Liver (tissue), 9 donors: ENCODE measurements around the gene ZNF467. TPM values are rescaled to one million over a fixed set of nuclear protein-coding genes. Genes with fewer than 3 reads are reported as not detected.

Source experiments
- DNase-seq: peaks from one replicate; pipeline ENCODE4 v3.0.0-alpha.2; 2017; ENCODE audit warnings: low spot score
- H3K27ac ChIP-seq, 2 donors: one replicate each; pipeline ENCODE4 v1.7.0; 2013; ENCODE audit warnings: inconsistent platforms in 2 of 2, low read length in 2 of 2, control low read depth in 1 of 2, low read depth in 1 of 2, mild to moderate bottlenecking in 1 of 2
- H3K27me3 ChIP-seq, 4 donors: one replicate each; pipeline versions ENCODE4 v1.6.1 to v1.7.0; 2013; ENCODE audit warnings: low read length in 3 of 4, inconsistent platforms in 1 of 4, mild to moderate bottlenecking in 1 of 4, moderate library complexity in 1 of 4; ENCODE audit not compliant: control insufficient read depth in 4 of 4, insufficient read depth in 4 of 4
- H3K36me3 ChIP-seq, 4 donors: one replicate each; pipeline versions ENCODE4 v1.6.1 to v1.7.0; 2013; ENCODE audit warnings: low read length in 3 of 4, mild to moderate bottlenecking in 3 of 4, low read depth in 1 of 4, moderate library complexity in 1 of 4; ENCODE audit not compliant: control insufficient read depth in 4 of 4, insufficient read depth in 3 of 4
- H3K4me1 ChIP-seq, 4 donors: one replicate each; pipeline versions ENCODE4 v1.6.1 to v1.7.0; 2013; ENCODE audit warnings: low read length in 3 of 4, mild to moderate bottlenecking in 3 of 4, moderate library complexity in 1 of 4; ENCODE audit not compliant: control insufficient read depth in 4 of 4, insufficient read depth in 4 of 4
- H3K4me3 ChIP-seq, 3 donors: one replicate each; pipeline versions ENCODE4 v1.6.1 to v1.7.0; 2013; ENCODE audit warnings: low read length in 3 of 3, control low read depth in 1 of 3, low read depth in 1 of 3, mild to moderate bottlenecking in 1 of 3
- H3K9ac ChIP-seq, 2 donors: one replicate each; pipeline ENCODE4 v1.7.0; 2013; ENCODE audit warnings: low read length in 2 of 2, mild to moderate bottlenecking in 2 of 2, moderate library complexity in 2 of 2, control low read depth in 1 of 2, low read depth in 1 of 2
- H3K9me3 ChIP-seq, 4 donors: one replicate each; pipeline versions ENCODE4 v1.6.1 to v1.7.0; 2013; ENCODE audit warnings: low read length in 3 of 4; ENCODE audit not compliant: control insufficient read depth in 4 of 4
- CTCF ChIP-seq: fragments of 150-350 bp; IDR thresholded peaks from 2 replicates; pipeline ENCODE4 v1.5.1; 2017; ENCODE audit warnings: improper control_type of control experiment, low read depth, low read length; ENCODE audit not compliant: missing input control
- EGR1 ChIP-seq, 2 donors: IDR thresholded peaks; 2 replicates each; pipeline ENCODE4 v1.6.1; 2016 to 2018; ENCODE audit warnings: antibody characterized with exemption in 2 of 2, low read depth in 2 of 2
- FOXA1 ChIP-seq: IDR thresholded peaks from 2 replicates; pipeline ENCODE4 v1.6.1; 2016; ENCODE audit warnings: antibody characterized with exemption
- FOXA2 ChIP-seq: IDR thresholded peaks from 2 replicates; pipeline ENCODE4 v1.6.1; 2016; ENCODE audit warnings: antibody characterized with exemption
- GABPA ChIP-seq, 2 donors: IDR thresholded peaks in 1 of 2; conservative IDR thresholded peaks in 1 of 2; 2 replicates each; pipeline ENCODE4 v1.6.1; 2016; ENCODE audit warnings: antibody characterized with exemption in 2 of 2, mild to moderate bottlenecking in 1 of 2, moderate library complexity in 1 of 2
- HNF4A ChIP-seq, 2 donors: conservative IDR thresholded peaks; 2 replicates each; pipeline ENCODE4 v1.6.1; 2016; ENCODE audit warnings: antibody characterized with exemption in 2 of 2, mild to moderate bottlenecking in 2 of 2
- HNF4G ChIP-seq: IDR thresholded peaks from 2 replicates; pipeline ENCODE4 v1.6.1; 2016; ENCODE audit warnings: antibody characterized with exemption
- JUND ChIP-seq, 2 donors: IDR thresholded peaks; 2 replicates each; pipeline ENCODE4 v1.6.1; 2016; ENCODE audit warnings: antibody characterized with exemption in 2 of 2
- NR2F2 ChIP-seq: IDR thresholded peaks from 2 replicates; pipeline ENCODE4 v1.6.1; 2016; ENCODE audit warnings: antibody characterized with exemption
- RAD21 ChIP-seq, 2 donors: IDR thresholded peaks; 2 replicates each; pipeline ENCODE4 v1.6.1; 2016; ENCODE audit warnings: antibody characterized with exemption in 2 of 2, mild to moderate bottlenecking in 2 of 2
- REST ChIP-seq: IDR thresholded peaks from 2 replicates; pipeline ENCODE4 v1.6.1; 2016; ENCODE audit warnings: antibody characterized with exemption, mild to moderate bottlenecking
- RXRA ChIP-seq, 2 donors: IDR thresholded peaks; 2 replicates each; pipeline ENCODE4 v1.6.1; 2017 to 2018; ENCODE audit warnings: antibody characterized with exemption in 2 of 2, mild to moderate bottlenecking in 1 of 2
- SP1 ChIP-seq: IDR thresholded peaks from 2 replicates; pipeline ENCODE4 v1.6.1; 2018; ENCODE audit warnings: antibody characterized with exemption, mild to moderate bottlenecking
- TAF1 ChIP-seq: conservative IDR thresholded peaks from 2 replicates; pipeline ENCODE4 v1.6.1; 2016; ENCODE audit warnings: antibody characterized with exemption, mild to moderate bottlenecking
- YY1 ChIP-seq: IDR thresholded peaks from 2 replicates; pipeline ENCODE4 v1.6.1; 2016; ENCODE audit warnings: antibody characterized with exemption, mild to moderate bottlenecking
- ZBTB33 ChIP-seq: IDR thresholded peaks from 2 replicates; pipeline ENCODE4 v1.6.1; 2016; ENCODE audit warnings: antibody characterized with exemption
- WGBS: extraction: QIAGEN DNeasy Blood & Tissue Kit; methylation state at CpG from one replicate; pipeline ENCODE4 v1.1.7; 2013; 5-methylcytosine and 5-hydroxymethylcytosine counted together
- polyA plus RNA-seq, 2 donors: library from polyadenylated mRNA; stranded (reverse) in 1 of 2; unstranded in 1 of 2; fragments of 200-250 nt in 1 of 2; fragments of >200 nt in 1 of 2; fragmentation: Nextera tagmentation in 1 of 2; extraction: Ambion mirVana in 1 of 2; gene quantifications; one replicate each; pipeline versions ENCODE4 v1.2.1 to v1.2.3, GENCODE V29; 2013 to 2015
- total RNA-seq, 2 donors: library from RNA; depleted of rRNA; stranded (reverse); fragments of >200 nt; gene quantifications; one replicate each; pipeline ENCODE4 v1.2.3, GENCODE V29; 2014
- TF ChIP-seq, protein P1 (sequence below): IDR thresholded peaks from 2 replicates; pipeline ENCODE4 v1.6.1; 2016; ENCODE audit warnings: antibody characterized with exemption
- TF ChIP-seq, protein P2 (sequence below): IDR thresholded peaks from 2 replicates; pipeline ENCODE4 v1.6.1; 2016; ENCODE audit warnings: antibody characterized with exemption
- donor health status: healthy.
- donor health status: healthy.
- donor health status: healthy.
- donor health status: healthy.
- donor health status: healthy.

Gene ZNF467
- total and polyA plus RNA-seq, 4 donors: 2.8 to 4.0 (median 3.7) TPM

GRCh38 chr7:149806726-149807125, 33.3 kb upstream of the ZNF467 start:
- H3K27ac ChIP-seq: no peak overlapping the region
- TF ChIP-seq NR2F2: no peak
- TF ChIP-seq, protein P1, sequence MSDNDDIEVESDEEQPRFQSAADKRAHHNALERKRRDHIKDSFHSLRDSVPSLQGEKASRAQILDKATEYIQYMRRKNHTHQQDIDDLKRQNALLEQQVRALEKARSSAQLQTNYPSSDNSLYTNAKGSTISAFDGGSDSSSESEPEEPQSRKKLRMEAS: no peak
- TF ChIP-seq GABPA (IDR thresholded peaks at IDR 0.05 in 1 of 2, conservative IDR thresholded peaks at IDR 0.05 in 1 of 2): no peak
- no peak for TF ChIP-seq YY1
- TF ChIP-seq JUND (IDR thresholded peaks at IDR 0.05): no peak
- TF ChIP-seq FOXA2: no peak
- H3K9ac ChIP-seq: no peak overlapping the region
- peaks cover 0 to 5% (median 1%) of the 10 kb centered on the region in 4 donors for H3K4me1 ChIP-seq
- no peak overlapping the region for H3K4me3 ChIP-seq
- H3K36me3 ChIP-seq: no peaks in the 10 kb centered on the region
- no peak for DNase-seq
- no peaks in the 10 kb centered on the region for H3K9me3 ChIP-seq
- no peaks in the 10 kb centered on the region for H3K27me3 ChIP-seq
- WGBS: 88% methylated on average over 16 of the region's 16 CpGs

- H3K4me3 ChIP-seq: no peak overlapping the region
- TF ChIP-seq FOXA2: no peak
- no peak for TF ChIP-seq TAF1
- TF ChIP-seq GABPA (IDR thresholded peaks at IDR 0.05 in 1 of 2, conservative IDR thresholded peaks at IDR 0.05 in 1 of 2): no peak
- TF ChIP-seq HNF4G: no peak
- no peak for TF ChIP-seq REST
- 95% methylated on average over 9 of the region's 9 CpGs for WGBS
- no peaks in the 10 kb centered on the region for H3K27me3 ChIP-seq
- peaks cover 0 to 4% (median under 1%) of the 10 kb centered on the region in 4 donors for H3K4me1 ChIP-seq
- H3K9me3 ChIP-seq: no peaks in the 10 kb centered on the region
- no peak for DNase-seq
- H3K9ac ChIP-seq: no peak overlapping the region
- no peaks in the 10 kb centered on the region for H3K36me3 ChIP-seq
- no peak overlapping the region for H3K27ac ChIP-seq
Measured at GRCh38 chr7:149804106-149804505, 30.7 kb upstream of the ZNF467 start.

DNA sequence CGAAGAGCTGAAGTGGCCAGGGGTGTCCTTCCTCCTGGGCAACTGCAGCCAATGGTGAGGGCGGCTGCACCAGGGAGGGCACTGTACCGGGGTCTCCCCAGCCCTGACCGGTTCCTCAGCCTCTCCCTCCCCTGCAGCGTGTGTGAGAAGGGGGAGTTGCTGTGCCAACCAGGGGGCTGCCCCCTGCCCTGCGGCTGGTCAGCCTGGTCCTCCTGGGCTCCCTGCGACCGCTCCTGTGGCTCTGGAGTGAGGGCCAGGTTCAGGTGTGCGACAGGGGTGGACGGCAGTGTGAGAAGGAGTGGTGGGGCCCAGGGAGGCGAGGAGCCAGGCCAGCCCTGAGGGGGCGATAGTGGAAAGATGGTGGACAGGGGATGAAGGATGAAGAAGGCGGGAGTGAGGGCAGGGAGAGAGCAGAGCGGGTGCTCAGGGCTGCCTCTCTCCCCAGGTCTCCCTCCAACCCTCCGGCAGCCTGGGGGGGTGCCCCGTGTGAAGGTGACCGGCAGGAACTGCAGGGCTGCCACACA, 30.2 kb upstream of the ZNF467 start:
- H3K27me3 ChIP-seq: no peaks in the 10 kb centered on the region
- H3K27ac ChIP-seq: no peak overlapping the region
- H3K9ac ChIP-seq: no peak overlapping the region
- no peaks in the 10 kb centered on the region for H3K4me1 ChIP-seq
- no peak for DNase-seq
- no peaks in the 10 kb centered on the region for H3K36me3 ChIP-seq
- no peak overlapping the region for H3K4me3 ChIP-seq
- 93% methylated on average over 17 of the region's 17 CpGs for WGBS
- H3K9me3 ChIP-seq: no peaks in the 10 kb centered on the region
- TF ChIP-seq YY1 (no peak), SP1 (no peak), FOXA2 (no peak), NR2F2 (no peak), ZBTB33 (no peak), CTCF (no peak), FOXA1 (no peak), HNF4A (conservative IDR thresholded peaks at IDR 0.05) (no peak), GABPA (IDR thresholded peaks at IDR 0.05 in 1 of 2, conservative IDR thresholded peaks at IDR 0.05 in 1 of 2) (no peak), TAF1 (no peak), HNF4G (no peak), RAD21 (IDR thresholded peaks at IDR 0.05) (no peak), JUND (IDR thresholded peaks at IDR 0.05) (no peak), RXRA (IDR thresholded peaks at IDR 0.05) (no peak), EGR1 (IDR thresholded peaks at IDR 0.05; ENCODE audit: low read depth in 2 of 2) (no peak)
- TF ChIP-seq, protein P2, sequence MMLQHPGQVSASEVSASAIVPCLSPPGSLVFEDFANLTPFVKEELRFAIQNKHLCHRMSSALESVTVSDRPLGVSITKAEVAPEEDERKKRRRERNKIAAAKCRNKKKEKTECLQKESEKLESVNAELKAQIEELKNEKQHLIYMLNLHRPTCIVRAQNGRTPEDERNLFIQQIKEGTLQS: no peak
- TF ChIP-seq, protein P1: no peak
